Activated naive CD4-positive, alpha-beta T cell treated with anti-CD3 and anti-CD28 coated beads, Interleukin-2, amount 10 ng/mL, durations not matched to agents 7 days and 5 days (primary cell): ENCODE data around the gene TGFBR3.

Experiments
- CTCF ChIA-PET: fragments of 350-600 bp; sonication (Branson Sonifier 250); formaldehyde crosslinking; loops from one replicate; lab custom pipeline; 2021; ENCODE audit warnings: antibody characterized with exemption; lab: Charles Lee
- DNase-seq: peaks from one replicate; pipeline ENCODE4 v3.0.0-alpha.2; 2020
- H3K27ac Mint-ChIP-seq: one replicate; pipeline ENCODE4 v1.8.0; 2021; ENCODE audit warnings: mild to moderate bottlenecking, moderate library complexity, mixed read lengths
- H3K27me3 Mint-ChIP-seq: one replicate; pipeline ENCODE4 v1.8.0; 2021; ENCODE audit warnings: mild to moderate bottlenecking, mixed read lengths
- H3K36me3 Mint-ChIP-seq: one replicate; pipeline ENCODE4 v1.8.0; 2021; ENCODE audit warnings: mixed read lengths
- H3K4me1 Mint-ChIP-seq: one replicate; pipeline ENCODE4 v1.8.0; 2021; ENCODE audit warnings: mixed read lengths
- H3K4me3 Mint-ChIP-seq: one replicate; pipeline ENCODE4 v1.8.0; 2021; ENCODE audit warnings: mild to moderate bottlenecking, moderate library complexity, mixed read lengths
- H3K9me3 Mint-ChIP-seq: one replicate; pipeline ENCODE4 v1.8.0; 2021; ENCODE audit warnings: mixed read lengths

The TGFBR3 gene

GRCh38 chr1:91651243-91651642, 234.7 kb downstream of the TGFBR3 start:
- H3K9me3 Mint-ChIP-seq = no peaks in the 10 kb centered on the region
- DNase-seq = no peak
- CTCF ChIA-PET = no interaction called here
- no peak overlapping the region for H3K4me3 Mint-ChIP-seq
- no peak overlapping the region for H3K27ac Mint-ChIP-seq
- H3K36me3 Mint-ChIP-seq = peaks cover 1% of the 10 kb centered on the region
- H3K4me1 Mint-ChIP-seq = peaks cover 15% of the 10 kb centered on the region
- H3K27me3 Mint-ChIP-seq = no peaks in the 10 kb centered on the region

- no peak overlapping the region for H3K27ac Mint-ChIP-seq
Measured at GRCh38 chr1:91650764-91651163, 235.2 kb downstream of the TGFBR3 start.

GRCh38 chr1:91647061-91647460, 238.9 kb downstream of the TGFBR3 start:
- H3K27ac Mint-ChIP-seq = peak overlapping the region; percentile 26
- peaks cover 4% of the 10 kb centered on the region for H3K36me3 Mint-ChIP-seq
- H3K9me3 Mint-ChIP-seq = peaks cover 1% of the 10 kb centered on the region
- peaks cover 18% of the 10 kb centered on the region for H3K27me3 Mint-ChIP-seq
- H3K4me1 Mint-ChIP-seq = peaks cover 15% of the 10 kb centered on the region
- H3K4me3 Mint-ChIP-seq = no peak overlapping the region
- DNase-seq = no peak
- CTCF ChIA-PET = no interaction called here

More at GRCh38 chr1:91650764-91651163, 235.2 kb downstream of the TGFBR3 start:
- CTCF ChIA-PET = no interaction called here
- H3K4me3 Mint-ChIP-seq = no peak overlapping the region
- H3K27me3 Mint-ChIP-seq = no peaks in the 10 kb centered on the region
- H3K9me3 Mint-ChIP-seq = no peaks in the 10 kb centered on the region
- peaks cover 1% of the 10 kb centered on the region for H3K36me3 Mint-ChIP-seq
- H3K4me1 Mint-ChIP-seq = peaks cover 15% of the 10 kb centered on the region
- no peak for DNase-seq

GRCh38 chr1:91645031-91645430, 240.9 kb downstream of the TGFBR3 start:
- Mint-ChIP-seq H3K36me3 (peaks cover 7% of the 10 kb centered on the region), H3K4me1 (peaks cover 15% of the 10 kb centered on the region), H3K9me3 (peaks cover 17% of the 10 kb centered on the region), H3K27me3 (peaks cover 27% of the 10 kb centered on the region), H3K27ac (no peak overlapping the region), H3K4me3 (no peak overlapping the region)
- no peak for DNase-seq
- CTCF ChIA-PET = no interaction called here

- no peak overlapping the region for H3K27ac Mint-ChIP-seq
- no peak overlapping the region for H3K4me3 Mint-ChIP-seq
- peaks cover 7% of the 10 kb centered on the region for H3K36me3 Mint-ChIP-seq
- peaks cover 15% of the 10 kb centered on the region for H3K4me1 Mint-ChIP-seq
- peaks cover 27% of the 10 kb centered on the region for H3K27me3 Mint-ChIP-seq
- CTCF ChIA-PET = no interaction called here
- peaks cover 23% of the 10 kb centered on the region for H3K9me3 Mint-ChIP-seq
- no peak for DNase-seq
Measured at GRCh38 chr1:91643431-91643830, 242.5 kb downstream of the TGFBR3 start.

GRCh38 chr1:91640877-91641526, 244.9 kb downstream of the TGFBR3 start:
- Mint-ChIP-seq H3K27me3 (peaks cover 27% of the 10 kb centered on the region), H3K9me3 (peaks cover 23% of the 10 kb centered on the region), H3K4me3 (no peak overlapping the region), H3K27ac (no peak overlapping the region), H3K4me1 (no peaks in the 10 kb centered on the region), H3K36me3 (peaks cover 7% of the 10 kb centered on the region)
- CTCF ChIA-PET = no interaction called here
- DNase-seq = no peak

GRCh38 chr1:91637539-91637994, 248.4 kb downstream of the TGFBR3 start:
- CTCF ChIA-PET = no interaction called here
- H3K9me3 Mint-ChIP-seq = peaks cover 22% of the 10 kb centered on the region
- no peak overlapping the region for H3K4me3 Mint-ChIP-seq
- DNase-seq = no peak
- peaks cover 5% of the 10 kb centered on the region for H3K4me1 Mint-ChIP-seq
- H3K27ac Mint-ChIP-seq = no peak overlapping the region
- peaks cover 3% of the 10 kb centered on the region for H3K36me3 Mint-ChIP-seq
- peaks cover 13% of the 10 kb centered on the region for H3K27me3 Mint-ChIP-seq

GRCh38 chr1:91635763-91636162, 250.2 kb downstream of the TGFBR3 start:
- no peak for DNase-seq
- peaks cover 5% of the 10 kb centered on the region for H3K4me1 Mint-ChIP-seq
- H3K4me3 Mint-ChIP-seq = no peak overlapping the region
- peaks cover 2% of the 10 kb centered on the region for H3K36me3 Mint-ChIP-seq
- H3K27ac Mint-ChIP-seq = peak overlapping the region; percentile 4
- H3K27me3 Mint-ChIP-seq = no peaks in the 10 kb centered on the region
- CTCF ChIA-PET = no interaction called here
- H3K9me3 Mint-ChIP-seq = peaks cover 9% of the 10 kb centered on the region

- no peak overlapping the region for H3K27ac Mint-ChIP-seq
- DNase-seq = no peak
- peaks cover 2% of the 10 kb centered on the region for H3K36me3 Mint-ChIP-seq
- CTCF ChIA-PET = no interaction called here
- peaks cover 5% of the 10 kb centered on the region for H3K4me1 Mint-ChIP-seq
- no peak overlapping the region for H3K4me3 Mint-ChIP-seq
- no peaks in the 10 kb centered on the region for H3K9me3 Mint-ChIP-seq
- no peaks in the 10 kb centered on the region for H3K27me3 Mint-ChIP-seq
Measured at GRCh38 chr1:91633438-91633837, 252.5 kb downstream of the TGFBR3 start.

- CTCF ChIA-PET = no interaction called here
- H3K4me3 Mint-ChIP-seq = no peak overlapping the region
- peaks cover 2% of the 10 kb centered on the region for H3K36me3 Mint-ChIP-seq
- H3K4me1 Mint-ChIP-seq = peaks cover 5% of the 10 kb centered on the region
- H3K27ac Mint-ChIP-seq = no peak overlapping the region
- DNase-seq = no peak
- no peaks in the 10 kb centered on the region for H3K27me3 Mint-ChIP-seq
- no peaks in the 10 kb centered on the region for H3K9me3 Mint-ChIP-seq
Measured at GRCh38 chr1:91631718-91632330, 254.1 kb downstream of the TGFBR3 start.

GRCh38 chr1:91630803-91631202, 255.1 kb downstream of the TGFBR3 start:
- DNase-seq = no peak
- Mint-ChIP-seq H3K27ac (no peak overlapping the region), H3K4me1 (peaks cover 5% of the 10 kb centered on the region), H3K36me3 (peaks cover 2% of the 10 kb centered on the region), H3K9me3 (no peaks in the 10 kb centered on the region), H3K27me3 (no peaks in the 10 kb centered on the region), H3K4me3 (no peak overlapping the region)
- CTCF ChIA-PET = no interaction called here
